SK-N-SH (cell line): ENCODE measurements around the gene DGKI. TPM values are rescaled to one million over a fixed set of nuclear protein-coding genes. Genes with fewer than 3 reads are reported as not detected.

Experiments
- CTCF ChIA-PET: fragments of 300-600, 350-600 bp; formaldehyde crosslinking; extraction: SDS; loops from one replicate; lab custom pipeline; 2021; lab: Yijun Ruan, JAX
- POLR2A ChIA-PET: fragments of 350-600 bp; sonication (Branson Sonifier 250); formaldehyde crosslinking; extraction: SDS; loops from one replicate; lab custom pipeline; 2020; ENCODE audit warnings: antibody characterized with exemption, inconsistent platforms; lab: Yijun Ruan, JAX
- DNase-seq: peaks from one replicate; pipeline ENCODE4 v3.0.0; 2012
- H2AFZ ChIP-seq: fragments of 200-600 bp; sonication (generic); 2 replicates; pipeline ENCODE4 v1.8.1; 2016; ENCODE audit warnings: antibody characterized with exemption, mild to moderate bottlenecking, low read depth
- H3F3A ChIP-seq: fragments of 200-600 bp; sonication (generic); replicated peaks from 2 replicates; pipeline ENCODE3; 2016; ENCODE audit warnings: antibody characterized with exemption, mild to moderate bottlenecking; ENCODE audit not compliant: insufficient read depth
- H3K27ac ChIP-seq, 2 experiments: fragments of 200-500 bp in 1 of 2; fragments of 200-600 bp in 1 of 2; sonication (Bioruptor generic) in 1 of 2; sonication (generic), shearing (Covaris generic) in 1 of 2; 2 replicates each; pipeline versions ENCODE4 v1.5.1 to v1.6.1; 2014 to 2016; ENCODE audit warnings: low read depth in 2 of 2, inconsistent platforms in 1 of 2, low read length in 1 of 2, mild to moderate bottlenecking in 1 of 2, mixed read lengths in 1 of 2
- H3K27me3 ChIP-seq: fragments of 200-600 bp; sonication (generic), shearing (Covaris generic); 2 replicates; pipeline ENCODE4 v1.6.1; 2016; ENCODE audit warnings: mixed run types; ENCODE audit not compliant: insufficient read depth
- H3K36me3 ChIP-seq, 2 experiments: fragments of 200-500 bp in 1 of 2; fragments of 200-600 bp in 1 of 2; sonication (Bioruptor generic) in 1 of 2; sonication (generic) in 1 of 2; replicated peaks in 1 of 2; 2 replicates each; pipeline versions ENCODE3 to v1.5.1; 2014 to 2016; ENCODE audit warnings: low read length in 1 of 2, mild to moderate bottlenecking in 1 of 2; ENCODE audit not compliant: insufficient read depth in 2 of 2, control insufficient read depth in 1 of 2
- H3K4me1 ChIP-seq, 2 experiments: fragments of 200-500 bp in 1 of 2; fragments of 200-600 bp in 1 of 2; sonication (Bioruptor generic) in 1 of 2; sonication (generic), shearing (Covaris generic) in 1 of 2; 2 replicates each; pipeline versions ENCODE4 v1.5.1 to v1.6.1; 2014 to 2016; ENCODE audit warnings: low read depth in 1 of 2, low read length in 1 of 2, mixed run types in 1 of 2; ENCODE audit not compliant: insufficient read depth in 2 of 2, control insufficient read depth in 1 of 2
- H3K4me2 ChIP-seq: fragments of 200-600 bp; sonication (generic), shearing (Covaris generic); 2 replicates; pipeline ENCODE4 v1.6.1; 2017; ENCODE audit warnings: mixed run types
- H3K4me3 ChIP-seq, 2 experiments: fragments of 200-500 bp in 1 of 2; fragments of 200-600 bp in 1 of 2; sonication (Bioruptor generic) in 1 of 2; sonication (generic), shearing (Covaris generic) in 1 of 2; 2 replicates each; pipeline versions ENCODE4 v1.5.1 to v1.8.1; 2014 to 2016; ENCODE audit warnings: low read depth in 2 of 2, inconsistent platforms in 1 of 2, low read length in 1 of 2, mild to moderate bottlenecking in 1 of 2, mixed read lengths in 1 of 2, moderate library complexity in 1 of 2
- H3K79me2 ChIP-seq: fragments of 200-600 bp; sonication (generic); 2 replicates; pipeline ENCODE4 v1.8.1; 2017; ENCODE audit warnings: mild to moderate bottlenecking; ENCODE audit not compliant: insufficient read depth
- H3K9ac ChIP-seq: fragments of 200-600 bp; sonication (generic); 2 replicates; pipeline ENCODE4 v1.6.1; 2017; ENCODE audit warnings: mixed run types
- H3K9me2 ChIP-seq: fragments of 200-600 bp; sonication (generic); 2 replicates; pipeline ENCODE4 v1.6.1; 2017; ENCODE audit warnings: mixed run types
- H3K9me3 ChIP-seq: fragments of 200-600 bp; sonication (generic); 2 replicates; pipeline ENCODE4 v1.6.1; 2017; ENCODE audit warnings: mixed run types, mild to moderate bottlenecking, moderate library complexity
- H4K20me1 ChIP-seq: fragments of 200-600 bp; sonication (generic); 2 replicates; pipeline ENCODE4 v1.6.1; 2017; ENCODE audit warnings: mild to moderate bottlenecking, mixed run types; ENCODE audit not compliant: insufficient read depth
- CHD2 ChIP-seq: fragments of 150-350 bp; IDR thresholded peaks from 2 replicates; pipeline ENCODE4 v1.6.1; 2018; ENCODE audit warnings: low read length; ENCODE audit not compliant: partially characterized antibody
- CTCF ChIP-seq: fragments of 200-600 bp; sonication (generic); IDR thresholded peaks from 2 replicates; pipeline ENCODE4 v1.6.1; 2017; ENCODE audit warnings: antibody characterized with exemption, mild to moderate bottlenecking, moderate library complexity
- EP300 ChIP-seq, 2 experiments: IDR thresholded peaks; 2 replicates each; pipeline versions ENCODE4 v1.4.0 to v1.6.1; 2012; ENCODE audit warnings: borderline replicate concordance in 1 of 2, low read depth in 1 of 2, low read length in 1 of 2
- JUND ChIP-seq: IDR thresholded peaks from 2 replicates; pipeline ENCODE4 v1.4.0; 2012
- MXI1 ChIP-seq: IDR thresholded peaks from 2 replicates; pipeline ENCODE4 v1.6.1; 2012; ENCODE audit warnings: mild to moderate bottlenecking, low read depth, low read length, improper control_type of control experiment
- NFIC ChIP-seq: IDR thresholded peaks from 2 replicates; pipeline ENCODE4 v1.4.0; 2012; ENCODE audit warnings: borderline replicate concordance
- NRF1 ChIP-seq: IDR thresholded peaks from 2 replicates; pipeline ENCODE4 v1.6.1; 2012; ENCODE audit warnings: low read depth, mild to moderate bottlenecking, low read length
- RAD21 ChIP-seq: IDR thresholded peaks from 2 replicates; pipeline ENCODE4 v1.6.1; 2012; ENCODE audit warnings: mild to moderate bottlenecking, low read length
- RFX5 ChIP-seq: IDR thresholded peaks from 2 replicates; pipeline ENCODE4 v1.6.1; 2012; ENCODE audit warnings: mild to moderate bottlenecking, improper control_type of control experiment, low read length
- RXRA ChIP-seq: IDR thresholded peaks from 2 replicates; pipeline ENCODE4 v1.4.0; 2012; ENCODE audit warnings: low read depth, mild to moderate bottlenecking, borderline replicate concordance
- USF2 ChIP-seq: fragments of 150-350 bp; IDR thresholded peaks from 2 replicates; pipeline ENCODE4 v1.6.1; 2017; ENCODE audit warnings: antibody characterized with exemption, low read length, low read depth, borderline replicate concordance
- YY1 ChIP-seq: IDR thresholded peaks from 2 replicates; pipeline ENCODE4 v1.4.0; 2012; ENCODE audit warnings: low read depth, mild to moderate bottlenecking
- WGBS: methylation state at CpG from one replicate; pipeline ENCODE4 v1.1.6; 2017; ENCODE audit warnings: low lambda C conversion rate; 5-methylcytosine and 5-hydroxymethylcytosine counted together
- polyA plus RNA-seq, 3 experiments: library from polyadenylated mRNA; depleted of rRNA; stranded (reverse); fragments of >200 nt; gene quantifications; 2 replicates each; pipeline ENCODE4 v1.2.3, GENCODE V29; 2012
- TF ChIP-seq, protein P1 (sequence below): IDR thresholded peaks from 2 replicates; pipeline ENCODE4 v1.6.1; 2012; ENCODE audit warnings: mild to moderate bottlenecking, low read depth, low read length, moderate library complexity
- TF ChIP-seq, protein P2 (sequence below): fragments of 150-350 bp; IDR thresholded peaks from 2 replicates; pipeline ENCODE4 v1.6.1; 2016; ENCODE audit warnings: mild to moderate bottlenecking, low read depth, low read length
- TF ChIP-seq, protein P3 (sequence below): IDR thresholded peaks from 2 replicates; pipeline ENCODE4 v1.4.0; 2012; ENCODE audit warnings: low read depth, borderline replicate concordance
- TF ChIP-seq, protein P4 (sequence below): IDR thresholded peaks from 2 replicates; pipeline ENCODE4; 2012

DGKI gene
- polyA plus RNA-seq, 1 of the 3 experiments (the other 2 are of a cell fraction) = 1.3 TPM

DNA sequence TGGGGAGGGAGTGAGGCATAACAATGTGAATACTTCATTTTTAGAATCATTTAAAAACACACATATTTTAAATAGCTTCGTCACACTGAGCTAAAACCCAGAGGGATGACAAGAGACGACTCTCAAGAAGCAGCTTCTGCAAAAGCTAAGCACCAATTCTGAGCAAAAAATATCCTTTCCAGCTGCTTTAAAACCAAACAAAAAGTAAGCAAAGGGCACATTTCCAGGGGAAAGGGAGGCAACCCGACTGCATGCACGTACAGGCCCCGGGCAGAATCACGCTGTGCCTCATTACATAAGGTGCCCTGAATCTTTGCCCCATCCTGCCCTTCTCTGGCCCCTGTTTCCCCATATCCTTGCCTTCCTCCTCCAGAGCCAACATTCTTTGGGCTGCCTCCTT, 78.4 kb downstream of the DGKI start:
- no peaks in the 10 kb centered on the region for H3K9me2 ChIP-seq
- H4K20me1 ChIP-seq = no peaks in the 10 kb centered on the region
- WGBS = 81% methylated on average over 6 of the region's 6 CpGs
- no peak for DNase-seq
- H3K27me3 ChIP-seq = no peaks in the 10 kb centered on the region
- H3K27ac ChIP-seq = no peak overlapping the region
- ChIA-PET CTCF (interaction anchor here (0.9 to 1.4 kb wide), 3 partner anchors 12 to 14 kb away, joined by 3 to 5 read pairs (median 4); no protein-coding TSS in a partner anchor), POLR2A (no interaction called here)
- H3K9ac ChIP-seq = no peak overlapping the region
- H3K4me3 ChIP-seq = no peak overlapping the region
- H3K4me2 ChIP-seq = no peak overlapping the region
- no peak overlapping the region for H2AFZ ChIP-seq
- peaks cover 5 to 17% of the 10 kb centered on the region in 2 experiments for H3K4me1 ChIP-seq
- H3F3A ChIP-seq = peaks cover 24% of the 10 kb centered on the region
- H3K9me3 ChIP-seq = no peaks in the 10 kb centered on the region
- H3K79me2 ChIP-seq = peaks cover 9% of the 10 kb centered on the region
- TF ChIP-seq CHD2 (no peak), RXRA (no peak), EP300 (IDR thresholded peaks at IDR 0.05; ENCODE audit: borderline replicate concordance in 1 of 2, low read depth in 1 of 2, low read length in 1 of 2) (no peak), NRF1 (no peak), MXI1 (no peak), RAD21 (no peak), RFX5 (no peak), JUND (no peak), NFIC (no peak), USF2 (no peak), YY1 (no peak), CTCF (no peak)
- TF ChIP-seq, protein P1, sequence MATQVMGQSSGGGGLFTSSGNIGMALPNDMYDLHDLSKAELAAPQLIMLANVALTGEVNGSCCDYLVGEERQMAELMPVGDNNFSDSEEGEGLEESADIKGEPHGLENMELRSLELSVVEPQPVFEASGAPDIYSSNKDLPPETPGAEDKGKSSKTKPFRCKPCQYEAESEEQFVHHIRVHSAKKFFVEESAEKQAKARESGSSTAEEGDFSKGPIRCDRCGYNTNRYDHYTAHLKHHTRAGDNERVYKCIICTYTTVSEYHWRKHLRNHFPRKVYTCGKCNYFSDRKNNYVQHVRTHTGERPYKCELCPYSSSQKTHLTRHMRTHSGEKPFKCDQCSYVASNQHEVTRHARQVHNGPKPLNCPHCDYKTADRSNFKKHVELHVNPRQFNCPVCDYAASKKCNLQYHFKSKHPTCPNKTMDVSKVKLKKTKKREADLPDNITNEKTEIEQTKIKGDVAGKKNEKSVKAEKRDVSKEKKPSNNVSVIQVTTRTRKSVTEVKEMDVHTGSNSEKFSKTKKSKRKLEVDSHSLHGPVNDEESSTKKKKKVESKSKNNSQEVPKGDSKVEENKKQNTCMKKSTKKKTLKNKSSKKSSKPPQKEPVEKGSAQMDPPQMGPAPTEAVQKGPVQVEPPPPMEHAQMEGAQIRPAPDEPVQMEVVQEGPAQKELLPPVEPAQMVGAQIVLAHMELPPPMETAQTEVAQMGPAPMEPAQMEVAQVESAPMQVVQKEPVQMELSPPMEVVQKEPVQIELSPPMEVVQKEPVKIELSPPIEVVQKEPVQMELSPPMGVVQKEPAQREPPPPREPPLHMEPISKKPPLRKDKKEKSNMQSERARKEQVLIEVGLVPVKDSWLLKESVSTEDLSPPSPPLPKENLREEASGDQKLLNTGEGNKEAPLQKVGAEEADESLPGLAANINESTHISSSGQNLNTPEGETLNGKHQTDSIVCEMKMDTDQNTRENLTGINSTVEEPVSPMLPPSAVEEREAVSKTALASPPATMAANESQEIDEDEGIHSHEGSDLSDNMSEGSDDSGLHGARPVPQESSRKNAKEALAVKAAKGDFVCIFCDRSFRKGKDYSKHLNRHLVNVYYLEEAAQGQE = no peak
- TF ChIP-seq, protein P2, sequence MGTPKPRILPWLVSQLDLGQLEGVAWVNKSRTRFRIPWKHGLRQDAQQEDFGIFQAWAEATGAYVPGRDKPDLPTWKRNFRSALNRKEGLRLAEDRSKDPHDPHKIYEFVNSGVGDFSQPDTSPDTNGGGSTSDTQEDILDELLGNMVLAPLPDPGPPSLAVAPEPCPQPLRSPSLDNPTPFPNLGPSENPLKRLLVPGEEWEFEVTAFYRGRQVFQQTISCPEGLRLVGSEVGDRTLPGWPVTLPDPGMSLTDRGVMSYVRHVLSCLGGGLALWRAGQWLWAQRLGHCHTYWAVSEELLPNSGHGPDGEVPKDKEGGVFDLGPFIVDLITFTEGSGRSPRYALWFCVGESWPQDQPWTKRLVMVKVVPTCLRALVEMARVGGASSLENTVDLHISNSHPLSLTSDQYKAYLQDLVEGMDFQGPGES = no peak
- TF ChIP-seq, protein P3, sequence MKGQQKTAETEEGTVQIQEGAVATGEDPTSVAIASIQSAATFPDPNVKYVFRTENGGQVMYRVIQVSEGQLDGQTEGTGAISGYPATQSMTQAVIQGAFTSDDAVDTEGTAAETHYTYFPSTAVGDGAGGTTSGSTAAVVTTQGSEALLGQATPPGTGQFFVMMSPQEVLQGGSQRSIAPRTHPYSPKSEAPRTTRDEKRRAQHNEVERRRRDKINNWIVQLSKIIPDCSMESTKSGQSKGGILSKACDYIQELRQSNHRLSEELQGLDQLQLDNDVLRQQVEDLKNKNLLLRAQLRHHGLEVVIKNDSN = no peak
- TF ChIP-seq, protein P4, sequence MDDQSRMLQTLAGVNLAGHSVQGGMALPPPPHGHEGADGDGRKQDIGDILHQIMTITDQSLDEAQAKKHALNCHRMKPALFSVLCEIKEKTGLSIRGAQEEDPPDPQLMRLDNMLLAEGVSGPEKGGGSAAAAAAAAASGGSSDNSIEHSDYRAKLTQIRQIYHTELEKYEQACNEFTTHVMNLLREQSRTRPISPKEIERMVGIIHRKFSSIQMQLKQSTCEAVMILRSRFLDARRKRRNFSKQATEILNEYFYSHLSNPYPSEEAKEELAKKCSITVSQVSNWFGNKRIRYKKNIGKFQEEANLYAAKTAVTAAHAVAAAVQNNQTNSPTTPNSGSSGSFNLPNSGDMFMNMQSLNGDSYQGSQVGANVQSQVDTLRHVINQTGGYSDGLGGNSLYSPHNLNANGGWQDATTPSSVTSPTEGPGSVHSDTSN = no peak
- H3K36me3 ChIP-seq = no peaks in the 10 kb centered on the region
